Glomerular endothelial cell (primary cell): ENCODE data around the gene RASSF1. TPM values are rescaled to one million over a fixed set of nuclear protein-coding genes. Genes with fewer than 3 reads are reported as not detected.

ENCODE experiments used
- DNase-seq: peaks from one replicate; pipeline ENCODE4 v3.0.0-alpha.2; 2011; ENCODE audit warnings: low read depth, low spot score; ENCODE audit errors: extremely low read depth
- total RNA-seq: library from RNA; depleted of rRNA; stranded (reverse); fragments of >200 nt; gene quantifications from 2 replicates; pipeline ENCODE4 v1.2.3, GENCODE V29; 2015

RASSF1 gene
- total RNA-seq, 1 donor from 2014 or later = 40.5 TPM

DNA sequence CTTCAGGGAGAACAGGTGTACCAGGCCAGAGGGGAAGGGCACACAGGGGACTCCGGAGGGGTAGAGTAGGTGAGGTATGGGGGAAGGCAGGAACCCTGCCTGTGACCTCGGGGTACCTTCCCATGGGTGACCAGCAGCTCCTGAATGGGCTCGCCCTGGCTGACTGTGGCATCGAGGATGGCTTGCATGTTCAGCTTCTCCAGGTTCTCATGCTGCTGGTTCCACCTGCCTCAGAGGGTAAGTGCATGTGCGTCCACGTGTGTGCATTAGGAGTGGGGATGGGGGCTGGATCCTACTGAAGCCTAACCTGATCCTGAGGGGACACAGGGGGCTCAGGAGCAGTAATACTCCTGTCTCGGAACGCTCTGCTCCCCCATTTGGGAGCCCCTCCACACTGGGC lies 4.4 kb upstream of the RASSF1 start:
- no peak for DNase-seq

DNA sequence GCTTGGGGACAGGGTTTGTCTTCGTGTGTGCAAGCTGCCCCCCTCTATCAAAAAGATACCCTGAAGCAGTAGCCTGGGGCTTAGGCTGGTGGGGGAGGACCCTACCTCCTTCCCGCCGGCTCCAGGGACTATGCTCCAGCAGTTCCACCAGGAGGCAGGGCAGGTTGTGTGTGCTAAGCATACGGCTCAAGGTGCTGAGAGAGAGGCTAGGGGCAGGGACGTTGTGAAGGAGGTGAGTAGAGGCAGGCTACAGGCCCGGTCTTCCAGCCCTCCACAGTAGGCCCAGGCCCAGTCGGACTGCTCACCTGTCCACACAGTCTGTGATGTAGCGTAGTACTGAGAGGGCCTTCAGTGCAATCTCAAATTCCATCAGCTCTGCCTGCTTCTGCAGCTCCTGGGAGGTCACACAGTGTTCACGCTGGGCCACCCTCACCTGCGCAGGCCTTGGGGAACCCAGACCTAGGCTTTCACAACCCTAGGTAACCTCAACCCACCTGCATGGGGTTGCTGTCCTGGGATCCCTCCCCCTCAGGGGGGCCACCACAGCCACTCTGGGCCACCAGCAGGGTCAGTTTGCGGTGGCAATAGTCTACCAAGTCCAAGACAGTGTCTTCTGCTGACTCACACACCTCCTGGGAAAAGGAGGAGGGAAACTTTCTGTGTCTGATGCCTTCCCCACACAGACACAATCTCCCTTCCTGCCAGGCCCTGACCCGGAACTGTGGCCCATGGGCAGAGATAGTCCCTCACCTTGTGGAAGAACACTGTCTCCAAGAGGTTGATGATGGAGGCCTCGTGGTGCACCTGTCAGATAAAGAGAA lies 2.4 kb upstream of the RASSF1 start:
- no peak for DNase-seq

DNA sequence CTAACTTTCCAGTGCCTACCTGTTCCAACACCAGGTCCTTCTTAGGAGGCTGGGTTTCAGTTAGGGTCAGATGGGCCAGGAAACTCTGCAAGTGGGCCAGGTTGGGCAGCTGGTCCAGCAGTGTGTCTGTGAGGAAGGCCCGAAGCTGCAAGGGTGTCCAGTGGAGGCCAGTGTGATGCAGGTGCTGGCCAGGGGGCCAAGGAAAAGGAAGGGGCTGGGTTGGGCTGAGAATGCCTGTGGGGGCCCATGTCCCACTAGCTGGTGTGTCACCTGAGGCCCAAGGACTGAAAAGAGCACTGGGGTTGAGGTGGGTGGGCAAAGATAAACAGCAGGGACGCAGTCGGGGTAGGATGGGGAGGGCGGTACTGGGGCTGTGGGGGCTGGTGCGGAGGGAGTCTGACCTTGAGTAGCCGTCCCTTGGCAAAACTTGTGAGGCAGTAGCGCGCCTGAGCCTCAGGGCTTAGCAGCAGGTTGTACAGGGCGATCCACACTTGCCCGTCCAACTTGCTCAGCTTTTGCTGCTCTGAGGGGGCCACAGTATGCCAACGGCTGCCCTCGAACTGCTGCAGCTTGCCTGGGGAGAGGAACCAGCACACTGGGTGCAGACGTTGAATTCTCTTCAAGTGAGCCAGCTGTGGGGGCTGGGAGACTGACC lies 1.5 kb upstream of the RASSF1 start:
- DNase-seq = no peak

DNA sequence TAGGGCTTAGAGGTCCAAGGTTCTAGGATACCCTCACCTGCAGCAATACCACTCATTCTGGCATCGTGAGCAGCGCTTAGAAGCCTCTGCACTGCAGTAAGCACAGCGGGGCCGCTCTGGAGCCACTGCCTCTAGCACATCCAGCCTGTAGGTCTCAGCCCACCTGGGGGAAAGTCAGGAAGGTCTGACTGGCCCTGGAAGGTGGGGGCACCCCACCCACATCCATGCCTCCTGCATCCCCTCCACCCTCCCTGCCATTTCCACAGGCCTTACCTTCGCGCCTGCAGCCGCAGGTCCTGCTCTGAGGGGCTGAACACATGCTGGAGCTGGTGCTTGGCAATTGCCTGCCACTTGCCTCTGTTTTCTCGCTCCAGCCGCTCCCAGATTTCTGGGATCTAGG lies 901 bp upstream of the RASSF1 start:
- no peak for DNase-seq

DNA sequence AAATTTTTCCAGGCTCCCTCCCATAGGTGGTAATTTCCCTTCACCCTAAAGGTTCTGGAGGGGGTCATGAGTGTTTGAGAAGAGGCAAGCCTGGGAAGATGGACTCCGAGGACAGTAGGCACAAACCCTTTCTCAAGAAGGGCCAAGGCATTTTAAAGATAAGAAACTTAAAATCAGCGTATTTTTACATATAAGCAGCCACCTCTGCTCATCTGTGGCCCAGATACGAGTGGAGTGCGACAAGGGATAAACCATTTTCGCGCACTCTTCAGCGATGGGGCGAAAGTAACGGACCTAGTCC lies 539 bp downstream of the RASSF1 start:
- DNase-seq = no peak

DNA sequence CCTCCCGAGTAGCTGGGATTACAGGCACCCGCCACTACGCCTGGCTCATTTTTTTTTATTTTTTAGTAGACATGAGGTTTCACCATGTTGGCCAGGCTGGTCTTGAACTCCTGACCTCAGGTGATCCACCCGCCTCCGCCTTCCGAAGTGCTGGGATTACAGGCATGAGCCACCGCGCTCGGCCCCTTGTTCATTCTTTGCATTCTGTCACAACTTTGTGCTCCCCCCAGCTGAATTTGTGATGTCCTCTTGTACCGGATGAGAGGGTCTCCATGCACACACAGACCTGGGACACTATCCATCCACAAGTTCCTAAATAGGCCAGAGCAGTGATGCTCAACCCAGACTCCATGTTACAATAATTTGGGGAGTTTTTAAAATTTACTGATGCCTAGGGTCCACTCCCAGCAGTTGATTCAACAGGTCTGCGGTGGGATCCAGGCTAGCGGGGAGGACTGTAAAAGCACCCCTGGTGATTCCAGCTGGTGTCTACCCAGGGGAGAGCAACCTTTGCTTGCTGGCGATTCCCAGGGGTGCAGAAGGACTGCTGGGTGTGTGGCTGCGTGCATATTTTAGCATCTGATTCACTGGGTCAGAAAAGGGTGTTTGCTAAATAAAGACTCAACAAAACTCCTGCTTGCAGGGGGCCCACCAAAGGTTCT lies 1.0 kb downstream of the RASSF1 start:
- no peak for DNase-seq

DNA sequence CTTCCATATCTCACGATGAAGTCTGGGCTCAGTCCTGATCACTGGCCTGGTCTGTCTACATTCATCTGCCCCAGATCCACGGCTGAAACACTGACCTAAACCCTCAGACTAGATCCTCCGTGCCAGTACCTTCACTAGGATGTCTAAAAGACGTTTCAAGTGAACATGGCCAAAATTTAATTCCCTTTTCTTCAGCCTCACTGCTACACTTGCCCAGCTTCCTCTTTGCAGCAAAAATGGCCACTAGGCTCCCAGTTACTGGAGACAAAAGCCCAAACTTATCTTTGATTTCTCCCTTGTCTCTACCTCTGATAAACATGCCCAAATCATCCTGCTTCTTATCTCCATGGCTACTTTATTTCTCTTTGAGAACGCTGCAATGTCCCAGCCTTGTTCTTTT lies 1.7 kb downstream of the RASSF1 start:
- DNase-seq = no peak

DNA sequence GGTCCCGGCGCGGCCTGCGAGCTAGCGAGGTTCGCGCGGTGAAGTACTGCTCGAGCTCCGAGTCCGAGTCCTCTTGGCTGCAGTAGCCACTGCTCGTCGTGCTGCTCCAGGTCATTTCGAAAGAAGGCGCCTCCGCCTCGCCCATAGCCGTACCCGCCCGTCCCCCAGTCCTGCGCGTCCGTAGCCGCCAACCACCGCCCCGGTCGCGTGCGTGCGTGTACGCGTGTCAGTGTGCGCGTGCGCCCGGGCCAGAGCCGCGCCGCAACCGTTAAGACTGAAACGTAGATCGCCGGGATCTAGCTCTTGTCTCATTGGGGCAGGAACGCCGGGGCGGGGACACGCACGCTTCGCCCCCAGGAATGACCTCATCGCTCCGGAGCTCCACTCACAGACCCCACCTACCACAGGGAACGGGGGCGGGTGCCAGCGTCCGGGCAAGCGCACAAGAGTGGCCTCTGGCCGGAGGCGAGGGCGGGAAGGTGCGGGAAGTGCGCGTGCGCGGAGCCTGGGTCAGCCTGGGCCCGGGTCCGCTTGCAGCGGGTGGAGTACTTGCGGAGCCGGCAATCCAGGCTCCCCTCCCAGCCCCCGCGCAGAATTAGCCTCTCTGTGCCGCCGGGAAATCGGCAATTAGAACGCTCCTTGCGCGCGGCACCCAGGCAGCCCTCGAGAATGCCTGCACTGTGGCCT lies 3.3 kb downstream of the RASSF1 start:
- no peak for DNase-seq

DNA sequence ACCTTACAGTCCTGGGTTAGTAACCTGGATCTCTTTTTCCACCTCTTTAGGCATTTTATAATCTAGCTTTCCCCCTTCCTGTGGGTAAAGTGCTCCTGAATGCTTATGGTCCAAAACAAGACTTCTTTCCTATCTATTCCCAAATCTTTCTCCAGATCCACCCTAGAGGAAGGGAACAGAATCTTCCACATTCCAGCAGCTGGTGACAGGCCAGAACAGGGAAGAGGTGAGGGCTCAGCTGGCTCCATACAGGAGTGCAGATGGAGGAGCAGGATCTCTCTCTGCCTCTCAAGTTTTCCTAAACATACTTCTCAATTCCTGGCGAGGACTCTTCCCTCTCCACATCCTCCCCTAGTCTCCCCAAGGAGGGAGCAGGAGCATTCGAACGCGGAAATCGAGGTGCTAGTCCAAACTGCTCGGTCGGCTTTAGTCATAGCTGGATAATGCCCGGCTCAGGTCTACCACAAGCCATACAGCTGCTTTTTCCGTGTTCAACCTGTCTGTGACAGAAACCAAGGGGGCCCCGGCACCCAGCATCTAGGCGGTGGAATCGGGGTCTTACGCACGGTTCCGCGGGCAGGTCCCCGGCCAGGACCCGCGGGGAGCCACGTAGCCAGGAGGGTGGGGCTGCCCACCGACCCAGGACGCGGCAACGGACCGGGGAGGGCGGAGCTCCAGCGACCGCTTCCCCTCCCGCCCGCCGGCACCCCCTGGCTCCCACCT lies 4.0 kb downstream of the RASSF1 start:
- DNase-seq = no peak

DNA sequence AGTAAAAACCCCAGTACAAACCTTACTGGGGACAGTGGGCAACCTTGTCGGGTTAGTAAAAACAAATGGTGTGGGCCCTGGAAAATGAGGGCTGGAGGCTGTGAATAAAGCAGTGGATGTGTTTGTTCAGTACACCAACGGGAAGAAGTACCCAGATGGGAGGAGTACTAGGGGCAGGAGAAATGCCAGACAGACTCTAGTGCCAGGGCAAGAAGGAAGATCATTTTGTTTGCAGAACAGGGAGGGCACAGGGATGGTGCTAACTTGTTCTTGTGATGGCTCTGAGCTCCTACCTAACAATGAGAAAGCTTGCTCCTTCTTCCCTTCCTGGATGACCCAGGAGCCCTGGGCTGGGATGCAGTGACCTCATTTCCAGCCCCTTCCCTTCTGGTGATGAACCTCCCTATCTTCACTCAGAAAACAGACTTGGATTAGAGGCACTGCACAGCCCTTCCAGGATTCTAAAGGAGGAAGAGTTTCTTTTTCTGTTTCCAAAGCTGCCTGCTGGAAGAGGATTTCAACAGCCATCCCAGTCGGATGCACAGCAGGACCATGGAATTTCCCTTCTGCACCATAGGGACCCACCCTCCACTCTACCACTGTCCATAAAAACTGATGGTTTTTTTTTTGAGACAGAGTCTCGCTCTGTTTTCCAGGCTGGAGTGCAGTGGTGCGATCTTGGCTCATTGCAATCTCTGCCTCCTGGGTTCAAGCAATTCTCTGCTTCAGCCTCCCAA lies 6.1 kb downstream of the RASSF1 start:
- DNase-seq = no peak

DNA sequence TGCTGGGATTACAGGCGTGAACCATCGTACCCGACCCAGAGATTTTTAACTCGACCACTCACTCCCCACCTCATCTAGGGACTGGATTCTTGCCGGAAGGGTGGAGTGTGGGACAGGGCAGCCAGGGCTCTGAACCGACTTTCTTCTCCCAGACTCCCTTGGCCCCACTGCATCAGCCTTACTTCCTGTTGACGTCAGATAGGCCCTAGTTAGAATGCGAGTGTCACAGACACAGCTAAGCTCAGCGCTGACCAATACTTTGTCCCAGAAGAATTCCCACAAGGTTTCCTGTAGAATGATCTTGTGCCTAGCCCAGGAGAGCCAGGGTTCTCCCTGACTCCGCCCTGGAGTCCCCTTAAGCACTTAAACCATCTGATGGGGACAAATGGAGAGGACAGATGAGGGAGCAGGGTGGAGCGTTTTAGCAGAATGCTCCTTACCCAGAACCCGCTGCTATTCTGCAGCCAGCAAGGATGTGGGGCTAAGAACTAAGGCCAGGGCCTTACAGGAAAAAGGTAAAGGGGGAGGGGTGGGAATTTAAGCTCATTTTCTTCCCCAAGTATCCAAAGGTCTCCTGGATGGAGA lies 6.8 kb downstream of the RASSF1 start:
- DNase-seq = no peak

DNA sequence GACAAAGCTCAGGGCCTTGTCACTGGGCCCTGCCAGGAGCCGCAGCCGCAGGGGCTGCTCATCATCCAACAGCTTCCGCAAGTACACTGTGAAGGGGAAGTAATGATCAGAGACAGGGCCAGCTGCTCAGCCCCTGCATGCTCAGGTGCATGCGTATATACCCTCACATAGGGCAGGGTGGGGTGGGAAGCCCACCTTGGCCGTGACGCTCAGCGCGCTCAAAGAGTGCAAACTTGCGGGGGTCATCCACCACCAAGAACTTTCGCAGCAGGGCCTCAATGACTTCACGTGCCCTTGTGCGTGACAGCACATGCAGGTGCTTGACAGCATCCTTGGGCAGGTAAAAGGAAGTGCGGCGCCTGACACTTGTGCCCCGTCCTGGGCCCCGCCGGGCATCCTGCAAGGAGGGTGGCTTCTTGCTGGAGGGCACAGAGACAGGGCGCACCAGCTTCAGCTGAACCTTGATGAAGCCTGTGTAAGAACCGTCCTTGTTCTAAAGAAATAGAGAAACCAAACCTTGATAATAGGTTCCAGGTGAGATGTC lies 9.2 kb downstream of the RASSF1 start:
- DNase-seq = no peak

DNA sequence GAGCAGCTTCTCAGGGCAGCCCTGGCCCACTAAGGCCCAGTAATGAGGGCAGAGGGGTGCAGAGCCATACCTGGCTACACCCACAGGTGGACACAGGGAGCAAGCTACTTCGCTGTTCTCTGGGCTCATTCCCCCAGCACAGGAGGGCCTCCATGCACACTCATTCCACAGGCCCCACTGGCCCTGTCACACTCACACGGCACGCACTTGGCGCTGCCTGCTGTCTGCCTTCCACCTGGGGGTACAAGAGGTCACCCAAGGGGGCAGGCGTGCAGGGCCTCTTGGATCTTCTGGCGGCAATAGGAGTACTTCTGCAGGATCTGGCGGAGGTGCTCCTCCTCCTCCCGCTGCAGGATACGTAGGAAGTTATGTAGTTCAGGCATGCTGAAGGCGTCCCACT lies 10.3 kb downstream of the RASSF1 start:
- no peak for DNase-seq

DNA sequence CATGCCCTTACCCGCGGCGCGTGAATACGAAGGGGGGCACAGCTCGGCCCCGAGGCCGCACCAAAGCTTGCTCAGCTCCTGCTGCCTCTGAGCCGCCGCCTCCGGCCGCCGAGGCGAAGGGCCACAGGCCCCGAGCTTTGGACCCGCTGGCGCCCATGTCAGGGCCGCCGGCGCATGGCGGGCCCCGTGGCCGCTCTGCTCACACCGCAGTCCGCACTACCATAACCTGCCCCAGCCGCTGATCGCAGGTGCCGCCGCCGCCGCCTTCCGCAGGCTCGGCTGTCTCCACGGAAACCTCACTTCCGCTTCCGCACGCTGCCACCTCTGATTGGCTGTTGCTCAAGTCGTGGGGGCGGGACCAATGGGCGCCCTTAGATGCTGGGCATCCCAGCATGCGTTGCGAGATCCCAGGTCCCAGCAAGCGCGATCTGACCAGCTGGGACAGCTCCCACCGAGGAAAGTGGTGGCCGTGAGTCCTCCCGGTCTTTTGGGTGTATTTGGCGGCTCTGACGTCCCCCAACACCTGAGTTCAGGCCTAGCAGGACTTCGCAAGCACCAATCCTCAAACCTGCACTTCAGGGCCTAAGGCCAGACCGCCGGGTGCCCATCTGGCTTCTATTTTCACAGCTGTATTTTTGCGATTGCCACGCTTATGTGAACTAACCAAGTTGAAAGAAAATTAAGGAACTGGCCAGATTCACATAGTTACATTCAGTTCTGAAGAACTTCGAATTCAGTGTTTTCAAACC lies 12.5 kb downstream of the RASSF1 start, which contains the start of gene TUSC2:
Gene TUSC2 (minus strand): TSS at position 281 of the 749 bp plus-strand sequence. CDS start 124 bp downstream, at position 157.
- no peak for DNase-seq

DNA sequence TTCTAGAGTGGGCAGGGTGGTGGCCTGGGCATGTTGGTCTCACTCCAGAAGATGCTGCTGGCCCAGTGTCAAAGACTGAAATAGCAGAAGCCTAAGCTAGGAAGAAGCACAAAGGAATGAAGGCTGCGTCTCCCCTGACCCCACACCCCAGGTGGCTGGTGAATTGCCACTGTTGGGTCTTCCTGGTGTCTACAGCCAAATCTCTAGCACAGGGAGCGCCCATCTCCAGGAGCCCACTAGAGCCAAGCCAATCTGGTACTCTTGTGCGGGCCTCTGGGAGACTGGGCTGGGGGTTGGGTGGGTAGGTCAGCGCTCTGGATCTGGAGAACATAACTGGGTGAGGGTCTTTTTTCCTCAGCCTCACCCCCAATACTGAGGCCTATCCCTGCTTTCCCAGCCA lies 13.5 kb downstream of the RASSF1 start:
- DNase-seq = no peak

DNA sequence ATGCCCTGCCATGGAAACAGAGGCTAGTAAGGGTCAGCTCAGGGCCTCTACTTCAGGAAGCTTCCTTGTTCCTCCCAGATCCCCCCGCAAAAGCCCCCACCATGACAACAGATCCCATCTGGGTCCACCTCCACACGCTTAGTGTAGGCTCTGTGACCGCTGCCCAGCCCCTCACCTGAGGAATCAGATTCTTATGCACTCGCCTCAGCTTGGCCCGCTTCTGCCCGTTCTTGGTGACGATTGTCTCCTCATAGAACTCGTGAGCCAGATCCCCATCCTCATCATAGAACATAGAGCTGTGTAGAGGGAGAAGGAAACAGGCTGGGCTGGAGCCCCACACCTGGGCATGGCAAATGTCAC lies 14.5 kb downstream of the RASSF1 start:
- no peak for DNase-seq

DNA sequence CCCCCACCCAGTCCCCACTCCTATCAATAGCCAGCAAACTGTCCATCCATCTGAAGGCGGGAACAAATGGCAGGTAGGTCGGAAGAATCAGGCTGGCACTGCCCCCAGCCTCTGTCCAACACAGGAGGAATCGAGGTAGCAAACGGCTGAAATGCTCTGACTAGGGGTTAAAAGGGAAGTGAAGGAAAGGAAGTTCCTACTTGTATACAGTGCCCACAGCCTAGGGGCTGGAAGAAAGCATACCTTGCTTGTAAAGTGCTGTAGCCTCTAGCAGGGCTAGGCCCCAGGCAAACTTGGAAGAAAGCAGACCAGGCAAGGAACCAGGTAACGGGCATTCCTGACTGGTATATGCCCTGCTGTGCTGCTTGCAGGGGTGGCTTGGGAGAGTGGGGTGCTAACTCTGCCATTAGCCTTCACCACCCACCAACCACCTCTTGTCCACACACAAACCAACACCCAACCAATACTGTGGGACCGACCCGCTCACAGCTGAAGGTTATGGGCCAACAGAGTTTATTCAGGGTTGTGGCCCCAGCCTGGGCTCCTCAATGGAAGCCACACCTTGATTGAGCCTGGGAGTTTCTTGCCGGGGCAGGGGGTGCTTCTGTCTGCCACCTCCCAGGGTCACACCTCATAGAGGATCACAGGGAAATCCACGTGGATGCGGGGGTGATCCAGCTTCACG lies 15.0 kb downstream of the RASSF1 start:
- DNase-seq = no peak

DNA sequence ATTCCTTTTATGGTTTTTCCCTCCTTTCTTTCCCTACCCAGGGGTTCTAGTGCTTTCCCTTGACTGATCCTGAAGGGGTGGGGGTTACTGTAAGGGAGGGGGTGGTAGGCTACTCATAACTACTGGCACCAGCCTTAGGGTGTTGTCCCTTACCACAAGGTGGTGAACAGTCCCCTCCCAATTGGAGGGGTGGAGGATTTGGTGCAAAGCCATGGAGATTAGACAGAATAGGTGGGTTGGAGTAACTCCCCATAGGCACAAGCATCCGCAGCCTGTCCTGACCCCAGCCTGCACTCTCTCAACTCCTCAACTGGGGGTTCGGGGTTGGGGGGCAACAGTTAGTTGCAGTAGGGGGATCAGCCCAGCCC lies 15.5 kb downstream of the RASSF1 start:
- no peak for DNase-seq
